ENCODE results near the gene B4GALT3.

Gene B4GALT3

GRCh38 chr1:161187311-161187710 lies 10.0 kb upstream of the B4GALT3 start:
- Histone ChIP-seq H3K27ac (no peak overlapping the region), H3K27me3 (no peaks in the 10 kb centered on the region), H3K4me3 (ENCODE audit: low read depth in 1 of 2, low read length in 1 of 2) (no peak overlapping the region), H3K4me1 (ENCODE audit: control insufficient read depth in 1 of 2, insufficient read depth in 1 of 2, low read depth in 1 of 2, low read length in 1 of 2) (peaks cover 28 to 29% of the 10 kb centered on the region in 2 experiments), H3K36me3 (no peaks in the 10 kb centered on the region), H3K9me3 (no peaks in the 10 kb centered on the region)
- no peak for TF ChIP-seq CTCF (IDR thresholded peaks at IDR 0.05)

- Histone ChIP-seq H3K4me1 (ENCODE audit: control insufficient read depth in 1 of 2, insufficient read depth in 1 of 2, low read depth in 1 of 2, low read length in 1 of 2) (peaks cover 24 to 28% of the 10 kb centered on the region in 2 experiments), H3K4me3 (ENCODE audit: low read depth in 1 of 2, low read length in 1 of 2) (peak overlapping the region in 1 of 2 experiments; percentile 31)
These were observed 8.5 kb upstream of the B4GALT3 start for GRCh38 chr1:161185732-161186311.

GRCh38 chr1:161185282-161185682 lies 8.0 kb upstream of the B4GALT3 start:
- Histone ChIP-seq H3K27me3 (no peaks in the 10 kb centered on the region), H3K4me1 (ENCODE audit: control insufficient read depth in 1 of 2, insufficient read depth in 1 of 2, low read depth in 1 of 2, low read length in 1 of 2) (peaks cover 24 to 28% of the 10 kb centered on the region in 2 experiments), H3K9me3 (no peaks in the 10 kb centered on the region), H3K4me3 (ENCODE audit: low read depth in 1 of 2, low read length in 1 of 2) (peak overlapping the region in 1 of 2 experiments; percentile 31), H3K27ac (peak overlapping the region; percentile 89), H3K36me3 (no peaks in the 10 kb centered on the region)
- TF ChIP-seq CTCF (IDR thresholded peaks at IDR 0.05), result no peak

More at GRCh38 chr1:161185732-161186311, 8.5 kb upstream of the B4GALT3 start:
- no peaks in the 10 kb centered on the region for H3K27me3 ChIP-seq
- no peaks in the 10 kb centered on the region for H3K9me3 ChIP-seq
- TF ChIP-seq CTCF (IDR thresholded peaks at IDR 0.05), result no peak
- no peaks in the 10 kb centered on the region for H3K36me3 ChIP-seq
- peak overlapping the region; percentile 89 for H3K27ac ChIP-seq

- no peaks in the 10 kb centered on the region for H3K27me3 ChIP-seq
- H3K4me1 ChIP-seq (ENCODE audit: control insufficient read depth in 1 of 2, insufficient read depth in 1 of 2, low read depth in 1 of 2, low read length in 1 of 2), result peaks cover 33 to 35% of the 10 kb centered on the region in 2 experiments
- no peak overlapping the region for H3K27ac ChIP-seq
- H3K9me3 ChIP-seq, result no peaks in the 10 kb centered on the region
- TF ChIP-seq CTCF (IDR thresholded peaks at IDR 0.05), result no peak
- H3K4me3 ChIP-seq (ENCODE audit: low read depth in 1 of 2, low read length in 1 of 2), result no peak overlapping the region
- H3K36me3 ChIP-seq, result no peaks in the 10 kb centered on the region
These were observed 4.9 kb upstream of the B4GALT3 start for GRCh38 chr1:161182214-161182613.

- TF ChIP-seq CTCF (IDR thresholded peaks at IDR 0.05), result no peak
- Histone ChIP-seq H3K4me1 (ENCODE audit: control insufficient read depth in 1 of 2, insufficient read depth in 1 of 2, low read depth in 1 of 2, low read length in 1 of 2) (peaks cover 35 to 36% of the 10 kb centered on the region in 2 experiments), H3K27ac (no peak overlapping the region)
These were observed 3.3 kb upstream of the B4GALT3 start for GRCh38 chr1:161180639-161181038.

More at GRCh38 chr1:161180639-161181038, 3.3 kb upstream of the B4GALT3 start:
- H3K4me3 ChIP-seq (ENCODE audit: low read depth in 1 of 2, low read length in 1 of 2), result no peak overlapping the region
- H3K27me3 ChIP-seq, result no peaks in the 10 kb centered on the region
- H3K36me3 ChIP-seq, result no peaks in the 10 kb centered on the region
- no peaks in the 10 kb centered on the region for H3K9me3 ChIP-seq
